ENCODE results near the gene LRBA.
"Not testable (repeated sequence)": the region's sequence is repeated elsewhere in the genome, so short reads cannot be mapped to it uniquely, and the experiment has no call there.

Gene LRBA

GRCh38 chr4:150394046-150394445 lies 621.0 kb downstream of the LRBA start:
- no peak for DNase-seq

GRCh38 chr4:150391052-150391451 lies 624.0 kb downstream of the LRBA start:
- DNase-seq, result no peak

GRCh38 chr4:150390531-150390910 lies 624.6 kb downstream of the LRBA start:
- no peak for DNase-seq

- no peak for DNase-seq
Measured at GRCh38 chr4:150389896-150390530, 625.1 kb downstream of the LRBA start.

- no peak for DNase-seq
Measured at GRCh38 chr4:150387981-150388380, 627.1 kb downstream of the LRBA start.

- not testable (repeated sequence) for DNase-seq
Measured at GRCh38 chr4:150386415-150386814, 628.7 kb downstream of the LRBA start.

GRCh38 chr4:150385606-150386005 lies 629.5 kb downstream of the LRBA start:
- DNase-seq, result no peak

GRCh38 chr4:150384249-150384648 lies 630.8 kb downstream of the LRBA start:
- no peak for DNase-seq

GRCh38 chr4:150382028-150382427 lies 633.1 kb downstream of the LRBA start:
- no peak for DNase-seq

- no peak for DNase-seq
Measured at GRCh38 chr4:150381609-150382008, 633.5 kb downstream of the LRBA start.

GRCh38 chr4:150381036-150381435 lies 634.0 kb downstream of the LRBA start:
- DNase-seq, result no peak

GRCh38 chr4:150379454-150379853 lies 635.6 kb downstream of the LRBA start:
- DNase-seq, result no peak

- no peak for DNase-seq
Measured at GRCh38 chr4:150375025-150375424, 640.1 kb downstream of the LRBA start.

- no peak for DNase-seq
Measured at GRCh38 chr4:150371869-150372268, 643.2 kb downstream of the LRBA start.

GRCh38 chr4:150369434-150370380 lies 645.4 kb downstream of the LRBA start:
- DNase-seq, result no peak

GRCh38 chr4:150368667-150369066 lies 646.4 kb downstream of the LRBA start:
- DNase-seq, result no peak

GRCh38 chr4:150367326-150367725 lies 647.8 kb downstream of the LRBA start:
- no peak for DNase-seq

GRCh38 chr4:150366487-150366999 lies 648.5 kb downstream of the LRBA start:
- DNase-seq, result no peak

- no peak for DNase-seq
Measured at GRCh38 chr4:150363721-150364688, 651.1 kb downstream of the LRBA start.

- no peak for DNase-seq
Measured at GRCh38 chr4:150358691-150359090, 656.4 kb downstream of the LRBA start.

- no peak for DNase-seq
Measured at GRCh38 chr4:150357829-150358228, 657.3 kb downstream of the LRBA start.

GRCh38 chr4:150355858-150356455 lies 659.1 kb downstream of the LRBA start:
- DNase-seq, result no peak

All from CD4-positive, alpha-beta T cell treated with Interleukin-17A for 4 hours (primary cell).